Esophagus (tissue), 2 donors: ENCODE results near the gene PPFIBP1. TPM values are rescaled to one million over a fixed set of nuclear protein-coding genes. Genes with fewer than 3 reads are reported as not detected.

Experiments
- H3K27ac ChIP-seq, 2 donors: one replicate each; pipeline ENCODE4 v1.5.1; 2013; ENCODE audit warnings: low read depth in 2 of 2, mild to moderate bottlenecking in 2 of 2, inconsistent platforms in 1 of 2, low read length in 1 of 2, moderate library complexity in 1 of 2
- H3K27me3 ChIP-seq, 2 donors: one replicate each; pipeline ENCODE4 v1.6.1; 2013; ENCODE audit warnings: low read length in 2 of 2, control low read depth in 1 of 2, mild to moderate bottlenecking in 1 of 2; ENCODE audit not compliant: insufficient read depth in 2 of 2, control insufficient read depth in 1 of 2
- H3K36me3 ChIP-seq, 2 donors: one replicate each; pipeline ENCODE4 v1.6.1; 2013; ENCODE audit warnings: low read length in 1 of 2; ENCODE audit not compliant: control insufficient read depth in 2 of 2, insufficient read depth in 2 of 2
- H3K4me1 ChIP-seq, 2 donors: one replicate each; pipeline ENCODE4 v1.6.1; 2013; ENCODE audit warnings: low read length in 1 of 2; ENCODE audit not compliant: control insufficient read depth in 2 of 2, insufficient read depth in 2 of 2
- H3K4me3 ChIP-seq, 2 donors: one replicate each; pipeline ENCODE4 v1.5.1; 2013; ENCODE audit warnings: low read length in 2 of 2, mild to moderate bottlenecking in 2 of 2, low read depth in 1 of 2, moderate library complexity in 1 of 2
- H3K9me3 ChIP-seq, 2 donors: one replicate each; pipeline ENCODE4 v1.6.1; 2013; ENCODE audit warnings: mild to moderate bottlenecking in 2 of 2, low read depth in 1 of 2, low read length in 1 of 2, moderate library complexity in 1 of 2; ENCODE audit not compliant: control insufficient read depth in 2 of 2, insufficient read depth in 1 of 2
- WGBS, 2 donors: extraction: QIAGEN DNeasy Blood & Tissue Kit; methylation state at CpG; one replicate each; pipeline ENCODE4 v1.1.7; 2013; 5-methylcytosine and 5-hydroxymethylcytosine counted together
- polyA plus RNA-seq, 2 donors: library from polyadenylated mRNA; stranded (reverse); fragments of 200-250 nt; gene quantifications; one replicate each; pipeline ENCODE4 v1.2.3, GENCODE V29; 2013
- donor health status: healthy with polysubstance abuse.
- donor health status: Bipolar disorder and iron deficiency.

Gene PPFIBP1
- polyA plus RNA-seq, 2 donors: 12.0 to 13.4 TPM

DNA sequence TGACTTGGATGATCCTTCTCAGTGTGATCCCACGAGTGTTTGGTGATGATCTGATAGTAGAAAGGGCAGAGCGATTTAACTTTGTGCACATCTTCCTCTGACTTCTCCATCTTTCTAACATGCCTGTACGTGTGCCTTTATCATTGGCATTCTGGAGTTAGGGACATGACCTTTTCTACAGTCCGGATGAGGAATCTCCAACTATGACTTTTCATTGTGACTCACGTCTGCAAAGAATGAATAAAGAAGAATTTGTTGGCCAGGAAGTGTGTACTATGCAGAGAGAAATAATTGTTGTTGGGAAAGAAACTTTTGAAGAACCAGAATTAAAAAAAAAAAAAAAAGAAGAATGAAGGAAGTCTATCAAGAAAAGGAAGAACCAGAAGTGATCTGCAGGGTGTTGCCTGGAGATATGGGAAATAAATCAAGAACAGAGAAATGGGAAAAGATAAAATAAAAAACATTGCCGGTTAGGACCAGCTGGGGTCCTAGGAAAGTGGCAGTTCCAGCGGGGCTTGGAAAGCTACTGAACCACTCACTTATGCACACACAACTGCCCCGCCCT is 25.3 kb downstream of the PPFIBP1 start:
- peak overlapping the region; percentile 92 to 98 for H3K27ac ChIP-seq
- H3K36me3 ChIP-seq: no peaks in the 10 kb centered on the region
- 23 to 26% methylated on average over 8 of the region's 8 CpGs for WGBS, 2 donors
- no peaks in the 10 kb centered on the region for H3K27me3 ChIP-seq
- H3K4me1 ChIP-seq: peaks cover 7 to 13% of the 10 kb centered on the region in 2 donors
- H3K4me3 ChIP-seq: peak overlapping the region in 1 of 2 donors; percentile 27
- H3K9me3 ChIP-seq: no peaks in the 10 kb centered on the region

DNA sequence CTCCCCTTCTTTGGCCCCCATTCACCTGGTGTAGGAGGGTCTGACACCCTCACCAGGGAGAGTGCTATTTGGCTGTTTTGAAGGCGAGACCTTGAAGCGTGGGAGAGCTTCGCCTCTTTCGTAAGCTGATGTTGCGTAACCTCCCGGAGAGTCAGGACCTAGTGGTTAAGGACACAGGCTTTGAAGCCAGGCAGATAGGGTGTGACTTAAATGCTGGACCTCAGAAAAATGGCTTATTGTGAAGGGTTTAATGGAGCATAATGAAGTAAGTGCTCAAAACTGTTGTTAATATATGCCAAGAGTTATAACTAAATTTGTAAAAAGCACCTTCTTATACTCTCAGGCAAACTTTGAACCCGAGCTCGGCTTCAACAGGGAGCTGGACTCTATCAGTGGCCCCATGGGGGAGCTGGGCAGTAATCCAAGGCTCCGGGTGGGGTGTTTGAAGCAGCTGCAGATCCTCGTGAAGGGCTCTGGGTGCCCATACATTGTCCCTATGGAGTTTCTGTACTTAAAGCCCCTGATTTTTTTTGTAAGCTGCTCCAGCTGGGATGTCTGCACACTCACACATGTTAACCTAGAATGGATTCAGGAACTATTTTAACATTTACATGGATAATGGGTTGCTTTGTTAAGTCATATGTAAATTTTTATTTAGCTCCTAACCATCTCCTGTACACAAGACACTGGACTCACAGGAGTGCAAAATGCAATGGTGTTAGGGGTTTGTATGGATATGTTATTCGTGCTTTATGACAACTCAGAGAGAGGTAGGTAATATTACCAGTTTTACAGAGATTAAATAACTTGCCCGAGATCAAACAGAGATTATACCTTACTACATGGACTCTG is 26.0 kb downstream of the PPFIBP1 start:
- Histone ChIP-seq H3K4me1 (peaks cover 7 to 13% of the 10 kb centered on the region in 2 donors), H3K27me3 (no peaks in the 10 kb centered on the region), H3K27ac (peak overlapping the region; percentile 92 to 98), H3K4me3 (peak overlapping the region in 1 of 2 donors; percentile 27), H3K36me3 (no peaks in the 10 kb centered on the region), H3K9me3 (no peaks in the 10 kb centered on the region)
- 24 to 28% methylated on average over 12 of the region's 12 CpGs for WGBS, 2 donors

GRCh38 chr12:27550653-27550975 is 26.6 kb downstream of the PPFIBP1 start:
- Histone ChIP-seq H3K9me3 (no peaks in the 10 kb centered on the region), H3K27me3 (no peaks in the 10 kb centered on the region), H3K27ac (peak overlapping the region in 1 of 2 donors; percentile 92), H3K4me3 (no peak overlapping the region), H3K4me1 (peaks cover 7 to 13% of the 10 kb centered on the region in 2 donors), H3K36me3 (no peaks in the 10 kb centered on the region)
- 46 to 47% methylated on average over 4 of the region's 4 CpGs for WGBS, 2 donors

GRCh38 chr12:27551172-27551840 is 27.3 kb downstream of the PPFIBP1 start:
- Histone ChIP-seq H3K27me3 (no peaks in the 10 kb centered on the region), H3K4me1 (peaks cover 7 to 8% of the 10 kb centered on the region in 2 donors), H3K36me3 (no peaks in the 10 kb centered on the region), H3K9me3 (no peaks in the 10 kb centered on the region), H3K27ac (peak overlapping the region; percentile 35 to 77), H3K4me3 (no peak overlapping the region)
- 62 to 65% methylated on average over 9 of the region's 9 CpGs for WGBS, 2 donors

DNA sequence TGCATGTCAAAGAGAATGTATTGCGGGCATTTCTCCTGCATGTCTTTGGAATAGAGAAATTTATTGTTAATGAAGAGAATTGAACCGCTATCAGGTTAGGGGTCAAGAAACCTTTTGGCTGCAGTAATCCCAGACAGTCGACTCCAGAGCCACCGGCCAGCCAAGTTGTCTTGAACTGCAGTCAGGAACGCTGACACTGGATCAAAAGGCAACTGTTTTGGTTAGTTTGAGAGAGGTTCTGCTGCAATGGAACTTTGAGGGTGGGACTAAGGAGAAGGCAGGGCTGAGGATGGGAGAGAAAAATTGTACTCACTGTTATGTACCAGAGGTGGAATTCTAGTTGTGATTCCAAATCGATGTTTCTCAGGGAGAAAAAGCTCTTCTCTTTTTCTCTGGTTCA is 28.2 kb downstream of the PPFIBP1 start:
- no peak overlapping the region for H3K27ac ChIP-seq
- H3K4me1 ChIP-seq: peaks cover 7 to 8% of the 10 kb centered on the region in 2 donors
- 86 to 87% methylated on average over 6 of the region's 6 CpGs for WGBS, 2 donors

DNA sequence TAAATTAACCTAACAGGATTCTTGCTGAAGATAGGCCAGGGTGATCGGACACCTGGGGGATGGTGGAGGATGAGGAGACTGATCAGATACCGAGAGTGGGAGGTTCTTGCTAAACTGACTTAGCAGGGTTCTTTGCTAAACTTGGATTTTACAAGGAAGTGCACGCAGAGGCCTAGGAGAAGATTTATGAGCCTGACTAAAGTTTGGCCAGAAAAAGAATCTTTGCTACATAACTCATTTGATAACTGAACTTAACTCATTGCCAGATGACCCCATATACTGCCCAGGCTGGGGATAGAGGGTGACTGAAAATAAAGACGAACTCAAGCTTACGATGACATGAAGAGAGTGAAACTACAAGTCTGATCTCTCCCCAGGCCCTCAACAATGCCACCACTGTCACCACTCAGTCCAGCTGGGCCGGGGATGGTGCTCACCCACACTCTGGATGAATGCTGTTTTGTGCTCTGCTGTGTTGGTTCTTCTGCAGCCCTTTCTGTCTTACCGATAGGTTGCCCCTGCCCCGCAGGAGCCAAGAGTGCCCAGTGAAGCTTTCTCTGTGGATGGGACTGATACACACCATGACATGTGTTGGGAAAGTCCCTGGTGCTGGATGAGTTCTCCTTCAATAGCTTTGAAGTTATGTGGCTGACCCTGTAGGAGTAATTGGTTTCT is 29.0 kb downstream of the PPFIBP1 start:
- WGBS, 2 donors: 81 to 83% methylated on average over 8 of the region's 8 CpGs
- no peak overlapping the region for H3K4me3 ChIP-seq
- H3K27me3 ChIP-seq: no peaks in the 10 kb centered on the region
- H3K36me3 ChIP-seq: no peaks in the 10 kb centered on the region
- H3K27ac ChIP-seq: peak overlapping the region in 1 of 2 donors; percentile 31
- H3K9me3 ChIP-seq: no peaks in the 10 kb centered on the region
- H3K4me1 ChIP-seq: peaks cover 2 to 8% of the 10 kb centered on the region in 2 donors

More for the DNA sequence above, 28.2 kb downstream of the PPFIBP1 start:
- Histone ChIP-seq H3K36me3 (no peaks in the 10 kb centered on the region), H3K27me3 (no peaks in the 10 kb centered on the region), H3K9me3 (no peaks in the 10 kb centered on the region), H3K4me3 (no peak overlapping the region)

GRCh38 chr12:27553941-27554340 is 29.9 kb downstream of the PPFIBP1 start:
- no peaks in the 10 kb centered on the region for H3K36me3 ChIP-seq
- peaks cover 2 to 4% of the 10 kb centered on the region in 2 donors for H3K4me1 ChIP-seq
- H3K9me3 ChIP-seq: no peaks in the 10 kb centered on the region
- WGBS, 2 donors: 58 to 66% methylated on average over 3 of the region's 3 CpGs
- no peaks in the 10 kb centered on the region for H3K27me3 ChIP-seq
- peak overlapping the region; percentile 30 to 51 for H3K27ac ChIP-seq
- no peak overlapping the region for H3K4me3 ChIP-seq

DNA sequence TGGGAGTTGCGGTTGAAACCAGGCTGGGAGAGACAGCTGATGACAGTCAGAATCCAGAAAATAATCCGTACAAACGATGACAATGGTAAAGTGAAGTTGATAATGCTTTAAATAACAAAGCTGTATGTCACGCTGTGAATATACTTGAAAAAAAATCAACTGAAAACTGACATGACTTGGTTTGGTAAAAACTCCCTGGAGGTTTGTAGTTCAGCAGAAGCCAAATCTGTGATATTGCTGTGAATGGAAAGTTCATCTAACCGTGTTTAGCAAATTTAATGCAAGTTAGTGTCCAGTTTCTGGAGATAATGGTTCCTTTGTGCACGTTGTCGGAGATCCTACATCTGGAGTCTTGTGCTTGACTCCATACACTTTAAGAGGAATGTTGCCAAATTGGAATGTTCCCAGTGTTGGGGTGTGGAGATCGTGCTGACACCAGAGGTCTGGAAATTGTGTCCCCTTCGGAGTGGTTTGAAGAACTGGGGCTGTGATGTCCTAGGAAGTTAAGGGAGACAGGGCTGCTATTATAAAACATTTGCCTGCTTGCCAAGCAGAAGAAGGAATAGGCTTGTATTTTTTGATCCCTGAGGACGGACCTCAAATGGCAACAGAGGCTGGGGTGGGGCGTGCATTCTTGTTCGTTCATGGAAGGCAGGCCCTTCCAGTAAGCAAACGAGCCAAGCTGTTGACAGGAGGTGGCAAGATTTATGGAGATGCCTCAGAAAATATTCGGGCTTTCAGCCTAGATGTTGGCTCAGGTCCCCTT is 30.6 kb downstream of the PPFIBP1 start:
- Histone ChIP-seq H3K4me3 (no peak overlapping the region), H3K27ac (peak overlapping the region; percentile 51 to 87), H3K36me3 (no peaks in the 10 kb centered on the region), H3K9me3 (no peaks in the 10 kb centered on the region), H3K4me1 (peaks cover 2 to 3% of the 10 kb centered on the region in 2 donors), H3K27me3 (no peaks in the 10 kb centered on the region)
- WGBS, 2 donors: 21 to 44% methylated on average over 14 of the region's 14 CpGs

DNA sequence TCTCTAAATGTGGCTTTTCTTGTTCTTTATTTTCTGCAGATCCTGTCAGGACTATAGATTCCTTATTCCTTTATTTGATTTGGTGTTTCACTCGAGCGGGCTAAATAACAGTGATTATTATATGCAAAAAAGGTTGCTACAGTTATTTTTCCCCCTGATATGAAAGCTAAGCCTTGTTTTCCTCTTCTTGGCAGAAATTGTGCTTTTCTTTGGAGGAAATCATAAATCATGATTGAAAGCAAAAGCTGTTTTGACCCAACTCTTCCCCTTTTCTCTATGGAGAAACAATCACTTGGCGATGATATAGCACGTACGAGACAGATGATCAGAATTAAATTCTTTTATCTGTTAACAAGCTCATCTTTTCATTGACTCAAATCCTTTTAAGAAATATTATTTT is 31.4 kb downstream of the PPFIBP1 start:
- H3K36me3 ChIP-seq: no peaks in the 10 kb centered on the region
- 16 to 37% methylated on average over 5 of the region's 5 CpGs for WGBS, 2 donors
- H3K9me3 ChIP-seq: no peaks in the 10 kb centered on the region
- no peak overlapping the region for H3K4me3 ChIP-seq
- peak overlapping the region in 1 of 2 donors; percentile 51 for H3K27ac ChIP-seq
- H3K27me3 ChIP-seq: no peaks in the 10 kb centered on the region
- H3K4me1 ChIP-seq: peaks cover 0 to 2% of the 10 kb centered on the region in 2 donors
